ENCODE data around the gene TMOD2. TPM values are rescaled to one million over a fixed set of nuclear protein-coding genes. Genes with fewer than 3 reads are reported as not detected.
"Not testable (repeated sequence)": the region's sequence is repeated elsewhere in the genome, so short reads cannot be mapped to it uniquely, and the experiment has no call there.

TMOD2 gene
- total RNA-seq, 1 donor from 2014 or later, result 1.4 TPM

DNA sequence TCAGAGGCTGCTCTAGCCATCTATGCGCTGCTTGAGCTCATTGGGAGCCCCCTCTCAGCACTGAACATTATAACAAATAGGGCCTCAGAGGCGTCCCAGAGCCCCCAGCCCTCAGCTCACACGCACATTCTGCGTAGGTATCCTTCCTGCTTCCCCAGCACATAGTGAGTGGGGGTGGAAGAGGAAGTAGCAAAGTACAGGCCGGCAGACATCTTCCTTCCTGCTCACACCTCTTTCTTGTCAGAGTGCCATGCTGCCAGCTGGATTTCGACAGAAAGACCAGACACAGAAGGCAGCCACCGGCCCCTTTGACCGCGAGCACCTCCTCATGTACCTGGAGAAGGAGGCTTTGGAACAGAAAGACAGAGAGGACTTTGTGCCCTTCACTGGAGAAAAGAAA is 16.6 kb downstream of the TMOD2 start:
- DNase-seq (ENCODE audit: low spot score), result no peak
- ATAC-seq, result peak; percentile 16

DNA sequence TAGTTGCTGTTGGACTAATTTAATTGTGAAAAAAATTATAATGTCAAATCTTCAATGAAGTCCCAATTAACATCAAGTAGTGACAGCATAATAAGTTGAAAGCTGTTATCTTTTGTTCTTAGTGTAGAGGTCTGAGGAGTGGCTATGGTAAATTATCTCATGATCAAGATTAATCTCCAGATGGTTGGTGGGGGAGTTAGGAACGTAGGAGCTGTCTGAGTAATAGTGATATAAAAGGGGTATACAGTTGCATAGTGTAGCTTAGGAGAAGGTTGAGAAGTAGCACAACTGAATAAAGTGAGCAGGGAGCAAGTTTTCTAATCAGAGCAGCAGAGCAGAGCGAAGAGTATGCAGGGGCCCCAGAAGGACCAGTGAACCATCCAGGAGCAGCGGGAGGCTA is 19.5 kb downstream of the TMOD2 start:
- DNase-seq (ENCODE audit: low spot score) (no peak), ATAC-seq (no peak)

GRCh38 chr15:51771773-51772172 is 20.4 kb downstream of the TMOD2 start:
- no peak for ATAC-seq
- DNase-seq (ENCODE audit: low spot score), result no peak

DNA sequence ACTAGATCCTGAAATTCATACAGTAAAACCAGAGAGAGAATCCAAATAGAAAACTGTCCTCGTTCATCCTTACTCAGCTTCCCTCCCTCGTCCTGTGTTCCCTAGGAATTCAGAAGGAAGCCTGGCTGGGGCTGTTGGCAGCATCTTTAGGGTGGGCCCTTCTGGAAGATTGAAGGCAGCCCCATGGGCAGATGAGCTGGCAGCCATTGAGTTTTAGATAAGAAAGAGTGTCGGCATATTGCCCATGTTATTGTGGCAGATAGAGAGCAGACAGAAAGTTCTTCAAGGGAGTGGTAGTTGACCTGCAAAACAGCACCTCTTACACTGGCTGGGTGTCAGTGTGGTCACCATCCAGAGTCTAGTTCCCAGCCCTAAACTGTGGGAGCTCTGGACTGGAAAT is 23.5 kb downstream of the TMOD2 start:
- ATAC-seq, result no peak
- DNase-seq (ENCODE audit: low spot score), result no peak

DNA sequence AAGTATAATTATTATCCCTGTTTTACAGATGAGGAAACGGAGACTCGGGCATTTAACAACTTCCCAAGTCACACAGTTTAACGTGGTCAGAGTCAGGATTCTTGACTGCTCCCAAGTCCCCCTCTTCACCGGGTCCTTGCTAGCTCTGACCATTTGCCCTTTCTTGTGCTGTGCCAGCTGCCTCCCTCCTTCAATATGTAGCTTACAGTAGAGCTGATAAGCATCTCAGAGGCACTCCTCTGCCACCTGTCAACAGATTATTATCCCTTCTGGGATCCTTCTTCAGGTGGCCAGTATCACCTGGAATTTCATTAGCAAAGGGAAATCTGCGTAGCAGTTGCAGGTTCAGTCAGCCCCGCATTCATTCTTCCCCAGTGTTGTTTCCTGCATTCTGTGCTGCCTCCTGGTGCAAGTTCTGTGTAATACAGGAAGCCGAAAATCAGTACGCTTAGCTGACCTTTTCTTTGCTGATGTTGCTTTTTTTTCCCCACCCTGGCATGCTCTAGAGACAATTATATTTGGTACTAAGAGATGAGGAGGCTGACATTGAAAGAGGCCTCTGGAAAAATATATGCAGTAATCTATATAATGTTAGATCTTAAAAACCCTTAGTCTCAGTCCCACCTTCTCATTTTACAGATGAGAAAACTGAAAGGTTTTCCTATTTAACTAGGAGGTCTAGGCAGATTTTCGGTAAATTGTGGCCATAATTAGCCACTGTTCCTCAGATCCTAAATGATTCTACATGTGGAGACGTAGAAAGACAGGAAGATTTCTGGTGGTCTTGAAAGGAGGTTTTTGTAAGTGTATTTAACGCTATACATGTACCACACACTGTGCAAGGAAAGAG is 24.8 kb downstream of the TMOD2 start:
- DNase-seq (ENCODE audit: low spot score) (peak; percentile 59), ATAC-seq (peak; percentile 94)

- DNase-seq (ENCODE audit: low spot score) (peak; percentile 65), ATAC-seq (peak; percentile 95)
Measured at GRCh38 chr15:51776952-51777569, 25.7 kb downstream of the TMOD2 start.

- DNase-seq (ENCODE audit: low spot score), result no peak
- no peak for ATAC-seq
Measured at GRCh38 chr15:51780636-51781035, 29.2 kb downstream of the TMOD2 start.

- ATAC-seq (no peak), DNase-seq (ENCODE audit: low spot score) (no peak)
Measured at GRCh38 chr15:51781506-51781905, 30.1 kb downstream of the TMOD2 start.

DNA sequence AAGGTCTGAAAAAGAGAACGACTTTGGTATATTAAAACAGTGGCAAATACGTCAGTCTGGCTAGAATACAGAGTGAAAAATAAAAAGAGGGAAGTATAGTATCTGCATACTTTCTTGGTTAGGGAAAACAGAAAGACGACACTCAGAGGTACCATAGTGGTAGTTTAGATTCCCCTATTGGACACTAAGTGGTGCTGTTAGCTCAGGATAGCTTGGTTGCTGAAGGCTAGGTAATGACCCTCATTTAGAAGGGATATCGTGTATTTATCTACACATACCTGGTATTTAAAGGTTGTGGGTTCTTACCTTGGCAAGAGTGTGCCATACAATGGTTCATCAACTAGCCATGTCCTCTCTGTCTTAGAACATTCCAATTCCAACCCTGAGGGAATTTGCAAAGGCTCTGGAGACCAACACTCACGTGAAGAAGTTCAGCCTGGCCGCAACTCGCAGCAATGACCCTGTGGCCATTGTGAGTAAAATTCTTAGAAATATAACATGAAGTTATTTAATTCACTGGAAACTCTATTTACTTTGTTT is 31.0 kb downstream of the TMOD2 start:
- ATAC-seq (peak; percentile 86), DNase-seq (ENCODE audit: low spot score) (no peak)

- DNase-seq (ENCODE audit: low spot score) (no peak), ATAC-seq (no peak)
Measured at GRCh38 chr15:51783967-51784366, 32.6 kb downstream of the TMOD2 start.

DNA sequence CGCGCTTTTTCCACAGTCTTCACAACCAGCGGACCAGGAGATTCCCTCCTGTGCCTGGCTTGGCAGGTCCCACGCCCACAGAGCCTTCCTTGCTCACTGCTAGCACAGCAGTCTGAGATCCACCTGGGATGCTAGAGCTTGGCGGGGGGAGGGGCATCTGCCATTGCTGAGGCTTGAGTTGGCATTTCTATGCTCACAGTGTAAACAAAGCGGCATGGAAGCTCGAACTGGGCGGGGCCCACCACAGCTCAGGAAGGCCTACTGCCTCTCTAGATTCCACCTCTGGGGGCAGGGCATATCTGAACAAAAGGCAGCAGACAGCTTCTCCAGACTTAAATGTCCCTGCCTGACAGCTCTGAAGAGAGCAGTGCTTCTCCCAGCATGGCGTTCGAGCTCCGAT is 35.7 kb downstream of the TMOD2 start:
- DNase-seq (ENCODE audit: low spot score); ATAC-seq: not testable (repeated sequence)

- ATAC-seq; DNase-seq (ENCODE audit: low spot score): not testable (repeated sequence)
Measured at GRCh38 chr15:51792474-51792873, 41.1 kb downstream of the TMOD2 start.

- ATAC-seq, result peak; percentile 43
Measured at GRCh38 chr15:51793521-51794305, 42.3 kb downstream of the TMOD2 start.

GRCh38 chr15:51796847-51797401 is 45.5 kb downstream of the TMOD2 start:
- DNase-seq (ENCODE audit: low spot score) (no peak), ATAC-seq (peak; percentile 38)

More at GRCh38 chr15:51793521-51794305, 42.3 kb downstream of the TMOD2 start:
- DNase-seq (ENCODE audit: low spot score), result no peak

DNA sequence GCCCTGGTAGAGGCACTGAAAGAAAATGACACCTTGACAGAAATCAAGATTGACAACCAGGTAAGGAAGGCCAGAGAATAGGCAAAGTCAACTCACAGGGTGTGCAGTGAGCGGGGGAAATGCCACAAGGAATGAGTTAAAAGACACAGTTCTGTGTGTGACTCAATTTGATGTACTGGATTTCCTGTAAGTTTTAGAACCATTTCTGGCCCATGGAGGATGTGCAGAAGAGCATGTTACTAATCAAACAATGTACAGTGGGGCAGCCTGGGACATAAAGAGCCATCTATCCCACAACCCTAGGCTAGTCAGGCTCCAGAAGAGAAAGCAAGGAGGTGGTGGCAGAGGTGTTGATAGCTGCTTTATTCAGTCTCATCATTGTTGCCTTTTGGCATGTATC is 46.9 kb downstream of the TMOD2 start:
- ATAC-seq, result no peak
- no peak for DNase-seq (ENCODE audit: low spot score)

- DNase-seq (ENCODE audit: low spot score) (no peak), ATAC-seq (no peak)
Measured at GRCh38 chr15:51799282-51800252, 48.2 kb downstream of the TMOD2 start.

DNA sequence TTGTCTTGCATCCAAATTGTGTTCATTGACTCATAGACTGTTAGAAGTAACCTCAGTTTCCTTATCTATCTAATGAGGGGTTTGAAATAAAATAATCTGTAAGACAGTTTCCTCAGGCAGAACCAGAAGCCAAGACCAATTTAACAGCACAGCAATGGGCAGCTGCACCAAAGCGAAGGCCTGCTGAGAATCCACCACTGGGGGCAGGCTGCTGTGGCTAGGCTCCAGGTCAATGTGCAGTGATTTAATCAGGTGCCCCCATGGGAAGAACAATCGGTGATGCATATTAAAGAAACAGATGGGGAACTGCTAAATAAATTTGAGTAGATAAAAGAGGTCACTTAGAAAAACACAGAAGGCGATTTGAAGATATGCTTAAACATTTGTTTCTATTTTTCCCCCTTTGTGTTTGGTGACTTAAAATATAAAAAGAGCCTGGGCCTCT is 50.0 kb downstream of the TMOD2 start:
- ATAC-seq (peak; percentile 97), DNase-seq (ENCODE audit: low spot score) (no peak)

GRCh38 chr15:51802593-51802992 is 51.2 kb downstream of the TMOD2 start:
- no peak for ATAC-seq

DNA sequence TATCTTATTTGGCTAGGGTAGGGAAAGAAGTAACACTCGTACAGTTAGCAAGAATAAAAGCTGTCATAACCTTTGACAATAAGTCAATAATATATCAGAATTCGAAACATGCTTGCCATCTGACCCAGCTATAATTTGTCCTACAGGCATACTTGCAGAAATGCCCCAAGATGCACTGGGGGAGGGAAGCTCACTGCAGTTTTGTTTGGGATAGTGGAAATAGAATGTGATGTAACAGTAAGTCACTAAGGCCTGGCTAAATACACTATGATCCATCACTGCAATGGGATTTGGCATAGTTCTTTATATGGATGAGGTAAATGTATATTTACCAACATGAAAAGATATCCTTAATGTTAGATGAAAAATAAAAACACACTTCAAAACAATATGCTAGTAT is 52.6 kb downstream of the TMOD2 start:
- DNase-seq (ENCODE audit: low spot score) (no peak), ATAC-seq (no peak)

More at GRCh38 chr15:51802593-51802992, 51.2 kb downstream of the TMOD2 start:
- DNase-seq (ENCODE audit: low spot score), result no peak

GRCh38 chr15:51806123-51806522 is 54.7 kb downstream of the TMOD2 start:
- no peak for ATAC-seq
- no peak for DNase-seq (ENCODE audit: low spot score)
